Astrocyte (in vitro differentiated cells and primary cell): Measurements from ENCODE around the gene PRKCB. TPM values are rescaled to one million over a fixed set of nuclear protein-coding genes. Genes with fewer than 3 reads are reported as not detected.

Source experiments
- DNase-seq: peaks from one replicate; pipeline ENCODE4 v3.0.0-alpha.2; 2010; ENCODE audit warnings: low read depth
- FAIRE-seq: peaks from 2 replicates; lab custom pipeline; 2011; peaks lifted over from hg19 to GRCh38; lab: Jason Lieb, UNC
- H2AFZ ChIP-seq: 2 replicates; pipeline ENCODE4 v1.6.0; 2012; ENCODE audit warnings: low read depth, low read length, inconsistent platforms
- H3K27ac ChIP-seq: 2 replicates; pipeline ENCODE4 v1.5.1; 2011; ENCODE audit warnings: low read depth, low read length, inconsistent platforms
- H3K27me3 ChIP-seq: 2 replicates; pipeline ENCODE4 v1.6.0; 2011; ENCODE audit warnings: low read length, inconsistent platforms; ENCODE audit not compliant: insufficient read depth
- H3K36me3 ChIP-seq: 2 replicates; pipeline ENCODE4 v1.5.1; 2011; ENCODE audit warnings: low read length, inconsistent platforms; ENCODE audit not compliant: insufficient read depth
- H3K4me1 ChIP-seq: 2 replicates; pipeline ENCODE4 v1.5.1; 2011; ENCODE audit warnings: low read length, inconsistent platforms; ENCODE audit not compliant: insufficient read depth
- H3K4me2 ChIP-seq: 2 replicates; pipeline ENCODE4 v1.6.0; 2012; ENCODE audit warnings: low read length, inconsistent platforms
- H3K4me3 ChIP-seq: 2 replicates; pipeline ENCODE4 v1.5.1; 2011; ENCODE audit warnings: low read depth, mild to moderate bottlenecking, low read length, inconsistent platforms; ENCODE audit not compliant: insufficient read depth
- H3K79me2 ChIP-seq: 2 replicates; pipeline ENCODE4 v1.6.0; 2012; ENCODE audit warnings: mild to moderate bottlenecking, low read length, inconsistent platforms; ENCODE audit not compliant: insufficient read depth
- H3K9ac ChIP-seq: 2 replicates; pipeline ENCODE4 v1.6.0; 2012; ENCODE audit warnings: mild to moderate bottlenecking, low read length, inconsistent platforms
- H3K9me3 ChIP-seq: 2 replicates; pipeline ENCODE4 v1.5.1; 2012; ENCODE audit warnings: low read depth, mild to moderate bottlenecking, low read length, inconsistent platforms; ENCODE audit not compliant: insufficient read depth
- H4K20me1 ChIP-seq: 2 replicates; pipeline ENCODE4 v1.6.0; 2012; ENCODE audit warnings: low read length, inconsistent platforms; ENCODE audit not compliant: insufficient read depth
- H3K27ac Mint-ChIP-seq: one replicate; pipeline ENCODE4 v1.8.0; 2021; ENCODE audit warnings: mild to moderate bottlenecking, mixed read lengths; ENCODE audit not compliant: unreplicated experiment
- H3K27me3 Mint-ChIP-seq: one replicate; pipeline ENCODE4 v1.8.0; 2021; ENCODE audit warnings: low read depth, mixed read lengths; ENCODE audit not compliant: unreplicated experiment
- H3K36me3 Mint-ChIP-seq: one replicate; pipeline ENCODE4 v1.8.0; 2021; ENCODE audit warnings: low read depth, mixed read lengths; ENCODE audit not compliant: unreplicated experiment
- H3K4me1 Mint-ChIP-seq: one replicate; pipeline ENCODE4 v1.8.0; 2021; ENCODE audit warnings: low read depth, mixed read lengths; ENCODE audit not compliant: unreplicated experiment
- H3K4me3 Mint-ChIP-seq: one replicate; pipeline ENCODE4 v1.8.0; 2021; ENCODE audit warnings: mild to moderate bottlenecking, moderate library complexity, mixed read lengths; ENCODE audit not compliant: unreplicated experiment
- H3K9me3 Mint-ChIP-seq: one replicate; pipeline ENCODE4 v1.8.0; 2021; ENCODE audit warnings: mild to moderate bottlenecking, mixed read lengths; ENCODE audit not compliant: unreplicated experiment
- EZH2 ChIP-seq: IDR thresholded peaks from 2 replicates; pipeline ENCODE4 v1.6.1; 2012; ENCODE audit warnings: mild to moderate bottlenecking, low read length, inconsistent platforms; ENCODE audit not compliant: insufficient read depth
- total RNA-seq: library from RNA; stranded (reverse); gene quantifications from 2 replicates; pipeline ENCODE4 v1.2.1, GENCODE V29; 2021
- TF ChIP-seq, protein P1 (sequence below): IDR thresholded peaks from 2 replicates; pipeline ENCODE4 v1.5.1; 2011; ENCODE audit warnings: low read depth, mild to moderate bottlenecking, inconsistent platforms, low read length, moderate library complexity; ENCODE audit not compliant: insufficient read depth

Gene PRKCB
- total RNA-seq, 1 donor from 2014 or later, result 2.5 TPM

DNA sequence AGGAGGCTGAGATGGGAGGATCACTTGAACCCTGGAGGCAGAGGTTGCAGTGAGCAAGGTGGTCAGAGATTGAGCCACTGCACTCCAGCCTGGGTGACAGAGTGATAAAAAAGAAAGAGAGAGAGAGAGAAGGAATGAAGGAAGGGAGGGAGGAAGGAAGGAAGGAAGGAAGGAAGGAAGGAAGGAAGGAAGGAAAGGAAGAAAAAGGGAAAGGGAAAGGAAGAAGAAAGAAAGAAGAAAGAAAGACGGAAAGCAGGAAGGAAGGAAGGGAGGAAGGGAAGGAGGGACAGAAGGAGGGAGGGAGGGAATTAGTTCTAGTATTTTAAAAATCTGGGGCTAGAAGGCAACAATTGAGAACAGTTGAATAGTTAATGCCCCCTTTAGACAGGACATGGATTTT, 258.9 kb downstream of the PRKCB start:
- H3K27ac ChIP-seq, result no peak overlapping the region
- no peaks in the 10 kb centered on the region for H3K9me3 ChIP-seq
- peaks cover 26% of the 10 kb centered on the region for H3K9me3 Mint-ChIP-seq
- H3K27me3 Mint-ChIP-seq, result no peaks in the 10 kb centered on the region
- DNase-seq (no peak), FAIRE-seq (no peak)
- TF ChIP-seq EZH2, result no peak
- TF ChIP-seq, protein P1, sequence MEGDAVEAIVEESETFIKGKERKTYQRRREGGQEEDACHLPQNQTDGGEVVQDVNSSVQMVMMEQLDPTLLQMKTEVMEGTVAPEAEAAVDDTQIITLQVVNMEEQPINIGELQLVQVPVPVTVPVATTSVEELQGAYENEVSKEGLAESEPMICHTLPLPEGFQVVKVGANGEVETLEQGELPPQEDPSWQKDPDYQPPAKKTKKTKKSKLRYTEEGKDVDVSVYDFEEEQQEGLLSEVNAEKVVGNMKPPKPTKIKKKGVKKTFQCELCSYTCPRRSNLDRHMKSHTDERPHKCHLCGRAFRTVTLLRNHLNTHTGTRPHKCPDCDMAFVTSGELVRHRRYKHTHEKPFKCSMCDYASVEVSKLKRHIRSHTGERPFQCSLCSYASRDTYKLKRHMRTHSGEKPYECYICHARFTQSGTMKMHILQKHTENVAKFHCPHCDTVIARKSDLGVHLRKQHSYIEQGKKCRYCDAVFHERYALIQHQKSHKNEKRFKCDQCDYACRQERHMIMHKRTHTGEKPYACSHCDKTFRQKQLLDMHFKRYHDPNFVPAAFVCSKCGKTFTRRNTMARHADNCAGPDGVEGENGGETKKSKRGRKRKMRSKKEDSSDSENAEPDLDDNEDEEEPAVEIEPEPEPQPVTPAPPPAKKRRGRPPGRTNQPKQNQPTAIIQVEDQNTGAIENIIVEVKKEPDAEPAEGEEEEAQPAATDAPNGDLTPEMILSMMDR, result no peak
- H3K4me1 Mint-ChIP-seq, result no peaks in the 10 kb centered on the region
- no peak overlapping the region for H3K4me3 Mint-ChIP-seq
- no peaks in the 10 kb centered on the region for H4K20me1 ChIP-seq
- H3K36me3 Mint-ChIP-seq, result peaks cover 2% of the 10 kb centered on the region
- no peaks in the 10 kb centered on the region for H3K36me3 ChIP-seq
- H3K4me3 ChIP-seq, result no peak overlapping the region
- H2AFZ ChIP-seq, result no peak overlapping the region
- no peaks in the 10 kb centered on the region for H3K27me3 ChIP-seq
- H3K9ac ChIP-seq, result no peak overlapping the region
- no peak overlapping the region for H3K27ac Mint-ChIP-seq
- H3K4me2 ChIP-seq, result no peak overlapping the region
- no peaks in the 10 kb centered on the region for H3K4me1 ChIP-seq
- H3K79me2 ChIP-seq, result no peaks in the 10 kb centered on the region

- Histone ChIP-seq H3K27ac (no peak overlapping the region), H3K27me3 (no peaks in the 10 kb centered on the region), H3K79me2 (no peaks in the 10 kb centered on the region), H4K20me1 (no peaks in the 10 kb centered on the region), H3K9me3 (no peaks in the 10 kb centered on the region), H2AFZ (no peak overlapping the region), H3K4me1 (no peaks in the 10 kb centered on the region), H3K36me3 (no peaks in the 10 kb centered on the region), H3K4me2 (no peak overlapping the region), H3K4me3 (no peak overlapping the region), H3K9ac (no peak overlapping the region)
- Mint-ChIP-seq H3K27me3 (no peaks in the 10 kb centered on the region), H3K4me1 (no peaks in the 10 kb centered on the region), H3K9me3 (peaks cover 8% of the 10 kb centered on the region), H3K36me3 (no peaks in the 10 kb centered on the region), H3K27ac (no peak overlapping the region), H3K4me3 (no peak overlapping the region)
- FAIRE-seq, result no peak
- no peak for DNase-seq
- TF ChIP-seq EZH2, result no peak
- TF ChIP-seq, protein P1, result no peak
Observed at GRCh38 chr16:24098896-24099295, 263.1 kb downstream of the PRKCB start.

DNA sequence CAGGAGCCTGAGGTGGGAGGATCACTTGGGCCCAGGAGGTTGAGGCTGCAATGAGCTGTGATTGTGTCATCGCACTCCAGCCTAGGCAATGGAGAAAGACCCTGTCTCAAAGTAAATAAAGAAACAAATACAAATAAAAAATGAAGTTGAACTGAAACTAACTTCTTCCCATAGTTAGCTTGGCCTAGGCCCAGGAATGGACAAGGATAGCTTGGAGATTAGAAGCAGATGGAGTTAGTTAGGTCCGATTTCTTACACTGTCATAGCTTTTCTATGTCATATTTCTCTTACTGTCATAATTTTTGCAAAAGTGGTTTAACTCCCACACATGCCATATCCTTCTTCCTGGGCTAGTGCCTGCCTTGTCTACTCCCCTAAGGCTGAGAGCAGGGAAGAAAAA, 265.6 kb downstream of the PRKCB start:
- H3K36me3 Mint-ChIP-seq, result no peaks in the 10 kb centered on the region
- no peaks in the 10 kb centered on the region for H3K79me2 ChIP-seq

More for the DNA sequence above, 265.6 kb downstream of the PRKCB start:
- Histone ChIP-seq H3K4me1 (no peaks in the 10 kb centered on the region), H3K4me2 (no peak overlapping the region), H4K20me1 (no peaks in the 10 kb centered on the region), H3K27me3 (no peaks in the 10 kb centered on the region), H3K36me3 (no peaks in the 10 kb centered on the region), H3K9ac (no peak overlapping the region), H3K27ac (no peak overlapping the region), H2AFZ (no peak overlapping the region), H3K9me3 (no peaks in the 10 kb centered on the region), H3K4me3 (no peak overlapping the region)
- Mint-ChIP-seq H3K4me1 (no peaks in the 10 kb centered on the region), H3K4me3 (no peak overlapping the region), H3K9me3 (no peaks in the 10 kb centered on the region), H3K27me3 (no peaks in the 10 kb centered on the region), H3K27ac (no peak overlapping the region)
- TF ChIP-seq EZH2, result no peak
- DNase-seq (no peak), FAIRE-seq (no peak)
